ENCODE data around the gene MAP7.

DNA sequence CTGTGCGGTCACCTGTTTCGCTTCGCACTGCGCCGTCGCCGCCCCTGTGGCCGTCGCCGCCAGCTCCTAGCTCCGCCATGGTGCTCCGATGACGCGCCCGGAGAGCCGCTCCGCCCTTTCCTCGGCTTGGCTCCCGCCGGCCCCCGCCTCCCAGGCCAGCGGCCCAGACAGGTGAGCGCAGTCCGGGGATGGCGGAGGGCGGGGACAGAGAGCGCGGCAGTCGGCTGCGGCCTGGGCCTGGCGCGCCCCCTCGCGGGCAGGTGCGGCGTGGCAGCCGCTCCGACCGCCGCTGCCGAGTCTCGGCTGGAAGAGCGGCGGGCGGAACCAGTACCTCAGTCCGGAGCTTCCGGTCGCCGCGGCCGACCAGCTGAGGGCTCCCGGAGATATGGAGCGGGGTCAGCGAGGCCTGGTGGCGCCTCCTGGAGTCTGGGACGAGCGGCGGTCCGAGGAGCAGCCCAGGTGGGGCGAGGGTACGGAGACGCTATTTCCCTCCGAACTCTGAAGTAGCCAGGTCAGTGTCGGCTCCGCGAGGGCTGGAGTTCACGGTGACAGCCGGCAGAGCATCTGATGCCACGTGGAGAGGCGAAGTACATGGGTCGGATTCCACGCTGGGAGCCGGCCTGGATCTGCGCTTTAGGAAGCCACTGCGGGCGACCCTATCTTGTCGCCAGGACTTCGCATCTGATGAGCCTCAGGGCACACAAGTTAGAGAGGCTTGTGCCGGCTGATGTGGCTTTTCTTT is at the start of gene MAP7:
- TF ChIP-seq, protein P1, sequence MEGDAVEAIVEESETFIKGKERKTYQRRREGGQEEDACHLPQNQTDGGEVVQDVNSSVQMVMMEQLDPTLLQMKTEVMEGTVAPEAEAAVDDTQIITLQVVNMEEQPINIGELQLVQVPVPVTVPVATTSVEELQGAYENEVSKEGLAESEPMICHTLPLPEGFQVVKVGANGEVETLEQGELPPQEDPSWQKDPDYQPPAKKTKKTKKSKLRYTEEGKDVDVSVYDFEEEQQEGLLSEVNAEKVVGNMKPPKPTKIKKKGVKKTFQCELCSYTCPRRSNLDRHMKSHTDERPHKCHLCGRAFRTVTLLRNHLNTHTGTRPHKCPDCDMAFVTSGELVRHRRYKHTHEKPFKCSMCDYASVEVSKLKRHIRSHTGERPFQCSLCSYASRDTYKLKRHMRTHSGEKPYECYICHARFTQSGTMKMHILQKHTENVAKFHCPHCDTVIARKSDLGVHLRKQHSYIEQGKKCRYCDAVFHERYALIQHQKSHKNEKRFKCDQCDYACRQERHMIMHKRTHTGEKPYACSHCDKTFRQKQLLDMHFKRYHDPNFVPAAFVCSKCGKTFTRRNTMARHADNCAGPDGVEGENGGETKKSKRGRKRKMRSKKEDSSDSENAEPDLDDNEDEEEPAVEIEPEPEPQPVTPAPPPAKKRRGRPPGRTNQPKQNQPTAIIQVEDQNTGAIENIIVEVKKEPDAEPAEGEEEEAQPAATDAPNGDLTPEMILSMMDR (IDR thresholded peaks at IDR 0.05), result peak; percentile 71 to 100 (median 99)
- TF ChIP-seq POLR2A (IDR thresholded peaks at IDR 0.05), result peak; percentile 81 to 90 (median 84)
